Epithelial cell of esophagus (primary cell): ENCODE measurements around the gene MAN1C1.
"Not testable (repeated sequence)": the region's sequence is repeated elsewhere in the genome, so short reads cannot be mapped to it uniquely, and the experiment has no call there.

Experiments
- DNase-seq: peaks from one replicate; pipeline ENCODE4 v3.0.0; 2010; ENCODE audit warnings: low read depth
- H3K4me3 ChIP-seq: 2 replicates; pipeline ENCODE4 v1.5.1; 2011; ENCODE audit warnings: mild to moderate bottlenecking, low read length, control low read depth
- CTCF ChIP-seq: IDR thresholded peaks from 2 replicates; pipeline ENCODE4 v1.5.1; 2011; ENCODE audit warnings: low read depth, mild to moderate bottlenecking, low read length, control low read depth, inconsistent platforms; ENCODE audit not compliant: insufficient read depth; ENCODE audit errors: missing control alignments

MAN1C1 gene

GRCh38 chr1:25695090-25695770, 78.6 kb downstream of the MAN1C1 start:
- DNase-seq = peak; percentile 94
- H3K4me3 ChIP-seq = no peak overlapping the region
- TF ChIP-seq CTCF = peak; percentile 11

- no peak overlapping the region for H3K4me3 ChIP-seq
- peak; percentile 96 for DNase-seq
- no peak for TF ChIP-seq CTCF
Observed at GRCh38 chr1:25695771-25696311, 79.2 kb downstream of the MAN1C1 start.

- DNase-seq = not testable (repeated sequence)
Observed at GRCh38 chr1:25696643-25697042, 80.1 kb downstream of the MAN1C1 start.

GRCh38 chr1:25697435-25698217, 81.0 kb downstream of the MAN1C1 start:
- peak; percentile 31 for TF ChIP-seq CTCF
- DNase-seq = peak; percentile 74

More at GRCh38 chr1:25696643-25697042, 80.1 kb downstream of the MAN1C1 start:
- H3K4me3 ChIP-seq = not testable (repeated sequence)

GRCh38 chr1:25698252-25698651, 81.7 kb downstream of the MAN1C1 start:
- no peak for DNase-seq
- no peak overlapping the region for H3K4me3 ChIP-seq
- no peak for TF ChIP-seq CTCF

More at GRCh38 chr1:25697435-25698217, 81.0 kb downstream of the MAN1C1 start:
- no peak overlapping the region for H3K4me3 ChIP-seq

- not testable (repeated sequence) for H3K4me3 ChIP-seq, DNase-seq
Observed at GRCh38 chr1:25699059-25699458, 82.5 kb downstream of the MAN1C1 start.

GRCh38 chr1:25699500-25700143, 83.0 kb downstream of the MAN1C1 start:
- no peak overlapping the region for H3K4me3 ChIP-seq
- DNase-seq = no peak
- TF ChIP-seq CTCF = no peak
